ACC112 (cell line): ENCODE measurements around the gene B2M.
"Not testable (repeated sequence)": the region's sequence is repeated elsewhere in the genome, so short reads cannot be mapped to it uniquely, and the experiment has no call there.

Source experiments
- H2AFZ ChIP-seq: fragments of 200-600 bp; sonication (generic); one replicate; pipeline ENCODE4 v1.6.0; 2017; ENCODE audit warnings: antibody characterized with exemption, low read length; ENCODE audit not compliant: unreplicated experiment
- H3K27ac ChIP-seq: fragments of 200-600 bp; sonication (generic); 2 replicates; pipeline ENCODE4 v1.5.1; 2014; ENCODE audit warnings: low read depth, mild to moderate bottlenecking, antibody characterized with exemption, low read length, moderate library complexity
- H3K27me3 ChIP-seq: fragments of 200-600 bp; sonication (generic); 2 replicates; pipeline ENCODE4 v1.6.1; 2014; ENCODE audit warnings: mild to moderate bottlenecking, antibody characterized with exemption, low read length, moderate library complexity, mixed read lengths; ENCODE audit not compliant: insufficient read depth
- H3K36me3 ChIP-seq: fragments of 200-600 bp; sonication (generic); 2 replicates; pipeline ENCODE4 v1.6.1; 2016; ENCODE audit warnings: mild to moderate bottlenecking, antibody characterized with exemption, low read length, moderate library complexity, mixed read lengths; ENCODE audit not compliant: insufficient read depth
- H3K4me1 ChIP-seq: fragments of 200-600 bp; sonication (generic); one replicate; pipeline ENCODE4 v1.6.1; 2016; ENCODE audit warnings: low read length, mixed read lengths; ENCODE audit not compliant: insufficient read depth, unreplicated experiment, control insufficient read depth
- H3K4me3 ChIP-seq: fragments of 200-600 bp; sonication (generic); 2 replicates; pipeline ENCODE4 v1.5.1; 2014; ENCODE audit warnings: mild to moderate bottlenecking, low read depth, low read length
- H3K79me2 ChIP-seq: fragments of 200-600 bp; sonication (generic); one replicate; pipeline ENCODE4 v1.6.0; 2016; ENCODE audit warnings: low read length; ENCODE audit not compliant: control insufficient read depth, unreplicated experiment, insufficient read depth

The B2M gene

DNA sequence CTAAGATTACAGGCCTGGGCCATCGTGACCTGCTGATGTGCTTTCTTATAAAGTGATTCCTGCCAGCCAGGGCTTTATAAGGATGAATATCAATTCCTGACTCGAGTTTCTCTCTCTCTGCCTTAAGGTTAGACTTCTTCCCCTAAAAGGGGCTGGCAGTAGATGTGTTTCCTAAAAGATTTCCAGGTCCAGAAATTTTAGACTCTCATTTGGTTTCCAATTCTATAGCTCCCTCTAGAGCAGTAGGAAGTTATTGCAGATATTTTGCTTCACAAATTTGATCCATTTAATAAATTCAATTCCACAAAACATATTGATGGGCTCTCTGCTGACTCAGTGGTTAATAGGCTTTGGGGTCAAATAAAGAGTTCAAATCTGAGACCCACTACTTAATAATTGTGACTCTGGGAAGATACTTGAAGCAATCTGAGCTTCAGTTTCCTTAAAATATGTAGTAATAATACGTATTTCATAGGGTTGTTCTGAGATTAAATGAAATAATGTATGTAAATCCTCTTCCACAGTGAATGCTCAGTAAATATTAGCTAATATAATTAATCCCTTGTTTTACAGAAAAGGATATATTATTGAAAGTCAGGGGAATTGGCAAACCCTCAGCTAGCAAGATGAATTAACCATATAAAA is 27.1 kb downstream of the B2M start:
- peaks cover 28% of the 10 kb centered on the region for H3K4me1 ChIP-seq
- no peak overlapping the region for H3K27ac ChIP-seq
- no peaks in the 10 kb centered on the region for H3K27me3 ChIP-seq
- H3K79me2 ChIP-seq, result no peaks in the 10 kb centered on the region
- H3K36me3 ChIP-seq, result no peaks in the 10 kb centered on the region
- H3K4me3 ChIP-seq, result no peak overlapping the region
- no peak overlapping the region for H2AFZ ChIP-seq

DNA sequence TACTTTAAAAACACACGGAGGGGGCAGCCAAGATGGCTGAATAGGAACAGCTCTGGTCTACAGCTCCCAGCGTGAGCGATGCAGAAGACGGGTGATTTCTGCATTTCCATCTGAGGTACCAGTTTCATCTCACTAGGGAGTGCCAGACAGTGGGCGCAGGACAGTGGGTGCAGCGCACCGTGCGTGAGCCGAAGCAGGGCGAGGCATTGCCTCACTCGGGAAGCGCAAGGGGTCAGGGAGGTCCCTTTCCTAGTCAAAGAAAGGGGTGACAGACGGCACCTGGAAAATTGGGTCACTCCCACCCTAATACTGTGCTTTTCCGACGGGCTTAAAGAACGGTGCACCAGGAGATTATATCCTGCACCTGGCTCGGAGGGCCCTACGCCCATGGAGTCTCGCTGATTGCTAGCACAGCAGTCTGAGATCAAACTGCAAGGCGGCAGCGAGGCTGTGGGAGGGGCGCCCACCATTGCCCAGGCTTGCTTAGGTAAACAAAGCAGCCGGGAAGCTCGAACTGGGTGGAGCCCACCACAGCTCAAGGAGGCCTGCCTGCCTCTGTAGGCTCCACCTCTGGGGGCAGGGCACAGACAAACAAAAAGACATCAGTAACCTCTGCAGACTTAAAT is 28.0 kb downstream of the B2M start:
- not testable (repeated sequence) for H3K36me3 ChIP-seq, H3K27ac ChIP-seq, H3K79me2 ChIP-seq, H3K27me3 ChIP-seq, H3K4me3 ChIP-seq, H2AFZ ChIP-seq
- peaks cover 27% of the 10 kb centered on the region for H3K4me1 ChIP-seq

DNA sequence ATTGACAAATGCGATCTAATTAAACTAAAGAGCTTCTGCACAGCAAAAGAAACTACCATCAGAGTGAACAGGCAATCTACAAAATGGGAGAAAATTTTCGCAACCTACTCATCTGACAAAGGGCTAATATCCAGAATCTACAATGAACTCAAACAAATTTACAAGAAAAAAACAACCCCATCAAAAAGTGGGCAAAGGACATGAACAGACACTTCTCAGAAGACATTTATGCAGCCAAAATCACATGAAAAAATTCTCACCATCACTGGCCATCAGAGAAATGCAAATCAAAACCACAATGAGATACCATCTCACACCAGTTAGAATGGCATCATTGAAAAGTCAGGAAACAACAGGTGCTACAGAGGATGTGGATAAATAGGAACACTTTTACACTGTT is 32.1 kb downstream of the B2M start:
- not testable (repeated sequence) for H3K4me1 ChIP-seq, H3K4me3 ChIP-seq, H3K79me2 ChIP-seq, H2AFZ ChIP-seq, H3K36me3 ChIP-seq, H3K27me3 ChIP-seq, H3K27ac ChIP-seq

DNA sequence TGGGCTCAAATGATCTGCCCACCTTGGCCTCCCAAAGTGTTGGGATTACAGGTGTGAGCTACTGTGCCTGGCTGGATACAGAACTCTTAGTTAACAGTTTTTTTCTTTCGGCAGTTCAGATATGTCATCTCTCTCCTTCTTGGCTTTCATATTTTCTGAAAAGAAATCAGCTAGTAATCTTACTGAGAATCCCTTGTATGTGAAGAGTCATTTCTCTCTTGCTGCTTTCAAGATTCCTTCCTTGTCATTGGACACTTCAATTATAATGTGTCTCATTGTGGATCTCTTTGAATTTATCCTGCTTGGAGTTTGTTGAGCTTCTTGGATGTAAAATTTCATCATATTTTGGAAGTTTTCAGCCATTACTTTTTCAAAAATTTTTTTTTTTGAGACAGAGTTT is 42.0 kb downstream of the B2M start:
- no peaks in the 10 kb centered on the region for H3K79me2 ChIP-seq
- H3K27me3 ChIP-seq, result 0 out of 2 replicates have a peak, but pooled peaks cover 4% of the 10 kb centered on the region
- no peak overlapping the region for H2AFZ ChIP-seq
- no peak overlapping the region for H3K4me3 ChIP-seq
- H3K36me3 ChIP-seq, result peaks cover 4% of the 10 kb centered on the region; the same call in 1 of the 2 replicates
- H3K4me1 ChIP-seq, result no peaks in the 10 kb centered on the region
- no peak overlapping the region for H3K27ac ChIP-seq

DNA sequence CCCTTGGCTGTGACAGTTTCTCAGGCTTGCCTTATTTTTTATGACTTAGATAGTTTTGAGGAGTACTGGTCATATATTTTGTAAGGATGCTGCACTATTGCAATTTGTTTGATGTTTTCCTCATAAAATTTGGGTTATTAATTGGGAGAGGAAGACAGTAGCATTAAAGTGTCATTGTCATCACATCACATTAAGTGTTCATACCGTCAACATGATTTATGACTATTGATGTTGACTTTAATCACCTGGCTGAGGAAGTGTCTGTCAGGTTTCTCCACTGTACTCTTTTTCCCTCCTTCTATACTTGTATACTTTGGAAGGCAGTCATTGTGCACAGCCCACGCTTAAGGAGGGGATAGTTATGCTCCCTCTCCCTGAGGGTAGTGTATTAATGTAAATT is 51.9 kb downstream of the B2M start:
- H2AFZ ChIP-seq, result no peak overlapping the region
- H3K27ac ChIP-seq, result no peak overlapping the region
- H3K79me2 ChIP-seq, result no peaks in the 10 kb centered on the region
- no peak overlapping the region for H3K4me3 ChIP-seq
- H3K36me3 ChIP-seq, result no peaks in the 10 kb centered on the region
- H3K27me3 ChIP-seq, result no peaks in the 10 kb centered on the region
- H3K4me1 ChIP-seq, result no peaks in the 10 kb centered on the region

DNA sequence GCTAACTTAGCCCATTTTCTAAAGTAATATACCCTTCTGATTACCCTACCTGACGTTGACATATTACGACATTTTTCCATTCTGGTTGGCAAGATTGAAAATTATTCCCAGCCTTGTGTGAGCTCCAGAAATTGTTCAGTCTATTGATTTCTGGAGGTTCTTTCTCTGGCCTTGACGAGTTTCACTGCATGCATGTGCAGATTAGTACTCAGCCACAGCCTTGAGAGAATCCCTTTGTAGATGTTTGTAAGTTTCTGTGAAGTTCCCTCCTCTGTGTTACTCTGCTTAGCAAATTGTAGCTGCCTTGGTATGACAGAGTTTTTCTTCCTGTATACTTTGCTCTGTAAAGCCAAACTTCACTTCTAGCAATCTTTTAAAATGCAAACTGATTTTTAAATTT is 52.5 kb downstream of the B2M start:
- Histone ChIP-seq H2AFZ (no peak overlapping the region), H3K27me3 (no peaks in the 10 kb centered on the region), H3K79me2 (no peaks in the 10 kb centered on the region), H3K4me1 (no peaks in the 10 kb centered on the region), H3K36me3 (no peaks in the 10 kb centered on the region), H3K27ac (no peak overlapping the region), H3K4me3 (no peak overlapping the region)

DNA sequence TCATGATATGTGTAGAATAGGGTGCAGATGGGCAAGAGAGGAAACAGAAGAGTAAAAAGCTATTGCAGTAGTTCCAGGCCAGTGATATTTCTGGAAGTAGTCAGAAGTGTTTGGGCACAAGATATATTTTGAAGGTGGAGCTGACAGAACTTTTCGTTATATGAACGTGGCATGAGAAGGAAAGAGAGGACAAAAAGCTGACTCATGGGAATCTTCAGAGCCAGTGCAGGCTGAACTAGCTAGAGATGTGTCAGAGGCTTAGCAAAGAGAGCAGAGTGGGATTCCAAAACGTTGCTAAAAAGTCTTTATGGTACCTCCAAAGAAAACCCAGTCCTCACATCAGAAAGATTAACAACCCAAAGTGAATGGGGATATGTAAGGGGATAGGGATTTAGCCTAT is 53.7 kb downstream of the B2M start:
- Histone ChIP-seq H3K4me3 (no peak overlapping the region), H3K27me3 (no peaks in the 10 kb centered on the region), H3K79me2 (no peaks in the 10 kb centered on the region), H3K4me1 (no peaks in the 10 kb centered on the region), H3K36me3 (no peaks in the 10 kb centered on the region), H2AFZ (no peak overlapping the region), H3K27ac (no peak overlapping the region)
